ENCODE data around the gene KRTAP4-5.
"Not testable (repeated sequence)": the region's sequence is repeated elsewhere in the genome, so short reads cannot be mapped to it uniquely, and the experiment has no call there.

The KRTAP4-5 gene

DNA sequence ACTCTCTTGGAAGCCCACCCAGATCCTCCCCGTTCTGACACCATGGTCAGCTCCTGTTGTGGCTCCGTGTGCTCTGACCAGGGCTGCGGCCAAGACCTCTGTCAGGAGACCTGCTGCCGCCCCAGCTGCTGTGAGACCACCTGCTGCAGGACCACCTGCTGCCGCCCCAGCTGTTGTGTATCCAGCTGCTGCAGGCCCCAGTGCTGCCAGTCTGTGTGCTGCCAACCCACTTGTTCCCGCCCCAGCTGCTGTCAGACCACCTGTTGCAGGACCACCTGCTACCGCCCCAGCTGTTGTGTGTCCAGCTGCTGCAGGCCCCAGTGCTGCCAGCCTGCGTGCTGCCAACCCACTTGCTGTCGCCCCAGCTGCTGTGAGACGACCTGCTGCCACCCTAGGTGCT is 44.3 kb downstream of the KRTAP4-5 start, which contains the start of gene KRTAP4-9:
Gene KRTAP4-9 (plus strand): TSS at position 43 of the 400 bp plus-strand sequence. CDS start 0 bp downstream, at position 43.
- DNase-seq = not testable (repeated sequence)

DNA sequence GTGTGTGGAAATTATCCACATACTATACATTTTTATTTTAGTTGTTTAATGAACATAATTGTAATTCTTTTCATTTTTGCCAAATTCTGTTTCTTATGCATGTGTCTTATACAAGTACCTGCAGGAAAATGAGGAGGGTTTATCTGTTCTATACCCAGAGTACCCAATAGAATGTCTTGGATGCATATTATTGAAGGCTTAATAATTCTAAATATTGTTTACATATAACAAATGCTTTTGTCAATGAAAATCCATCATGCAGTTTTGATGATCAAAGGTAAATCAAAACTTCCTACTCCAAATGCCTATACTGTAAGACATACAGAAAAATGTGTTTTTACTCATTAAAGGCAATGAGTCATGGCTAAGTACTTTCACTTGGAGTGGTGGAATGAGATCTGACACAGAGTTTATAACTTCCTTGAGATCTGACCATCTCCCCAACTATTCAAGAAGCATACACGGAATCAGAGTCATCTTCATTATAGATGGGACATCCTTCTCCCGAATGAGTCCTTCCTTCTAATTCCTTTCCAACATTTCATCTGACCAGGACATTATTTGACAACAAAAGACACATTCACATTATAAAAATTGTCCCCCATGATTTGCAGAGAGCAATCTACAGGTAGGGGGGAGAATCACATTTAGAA is 45.1 kb downstream of the KRTAP4-5 start:
- DNase-seq = not testable (repeated sequence)

DNA sequence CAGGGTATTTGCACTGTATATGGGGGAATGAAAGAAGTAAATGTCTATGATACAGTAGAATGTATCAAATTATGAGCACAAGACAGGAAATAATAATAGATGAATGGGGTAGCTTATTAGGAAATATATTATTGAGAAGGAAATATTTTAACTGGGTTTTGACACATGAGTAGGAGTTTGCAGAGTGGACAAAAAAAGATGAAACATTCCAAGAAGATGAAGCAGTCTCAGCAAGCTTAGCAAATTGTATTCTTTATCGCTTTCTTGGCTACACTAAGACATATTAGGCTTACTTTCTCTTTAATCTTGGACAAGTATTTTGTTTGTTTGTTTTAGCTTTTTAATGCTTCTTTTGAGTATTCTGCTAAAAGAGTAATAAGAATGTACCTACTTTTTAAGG is 45.7 kb downstream of the KRTAP4-5 start:
- no peak for DNase-seq

DNA sequence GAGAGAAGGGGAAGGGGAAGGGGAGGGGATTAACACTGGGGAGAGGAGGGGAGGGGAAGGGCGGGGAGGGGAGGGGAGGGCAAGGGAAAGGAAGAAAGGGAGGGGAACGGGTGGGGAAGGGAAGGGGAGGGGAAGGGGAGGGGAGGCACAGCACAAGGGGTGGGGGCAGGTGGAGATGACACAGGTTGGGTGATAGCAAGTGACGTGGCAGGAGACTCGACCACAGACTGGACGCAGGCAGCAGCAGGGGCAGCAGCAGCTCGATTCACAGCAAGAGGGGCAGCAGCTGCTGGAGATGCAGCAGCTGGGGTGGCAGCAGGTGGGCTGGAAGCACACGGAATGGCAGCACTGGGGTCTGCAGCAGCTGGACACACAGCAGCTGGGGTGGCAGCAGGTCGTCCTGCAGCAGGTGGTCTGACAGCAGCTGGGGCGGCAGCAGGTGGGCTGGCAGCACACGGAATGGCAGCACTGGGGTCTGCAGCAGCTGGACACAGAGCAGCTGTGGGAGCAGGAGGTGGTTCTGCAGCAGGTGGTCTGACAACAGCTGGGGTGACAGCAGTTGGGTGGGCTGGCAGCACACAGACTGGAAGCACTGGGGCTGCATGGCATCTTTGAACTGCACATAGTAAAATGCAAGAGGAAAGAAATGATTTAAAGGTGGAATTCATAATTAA is 47.9 kb downstream of the KRTAP4-5 start, which contains the start of gene KRTAP4-16:
Gene KRTAP4-16 (minus strand): TSS at position 624 of the 674 bp plus-strand sequence. CDS start 0 bp downstream, at position 624.
- no peak for DNase-seq

DNA sequence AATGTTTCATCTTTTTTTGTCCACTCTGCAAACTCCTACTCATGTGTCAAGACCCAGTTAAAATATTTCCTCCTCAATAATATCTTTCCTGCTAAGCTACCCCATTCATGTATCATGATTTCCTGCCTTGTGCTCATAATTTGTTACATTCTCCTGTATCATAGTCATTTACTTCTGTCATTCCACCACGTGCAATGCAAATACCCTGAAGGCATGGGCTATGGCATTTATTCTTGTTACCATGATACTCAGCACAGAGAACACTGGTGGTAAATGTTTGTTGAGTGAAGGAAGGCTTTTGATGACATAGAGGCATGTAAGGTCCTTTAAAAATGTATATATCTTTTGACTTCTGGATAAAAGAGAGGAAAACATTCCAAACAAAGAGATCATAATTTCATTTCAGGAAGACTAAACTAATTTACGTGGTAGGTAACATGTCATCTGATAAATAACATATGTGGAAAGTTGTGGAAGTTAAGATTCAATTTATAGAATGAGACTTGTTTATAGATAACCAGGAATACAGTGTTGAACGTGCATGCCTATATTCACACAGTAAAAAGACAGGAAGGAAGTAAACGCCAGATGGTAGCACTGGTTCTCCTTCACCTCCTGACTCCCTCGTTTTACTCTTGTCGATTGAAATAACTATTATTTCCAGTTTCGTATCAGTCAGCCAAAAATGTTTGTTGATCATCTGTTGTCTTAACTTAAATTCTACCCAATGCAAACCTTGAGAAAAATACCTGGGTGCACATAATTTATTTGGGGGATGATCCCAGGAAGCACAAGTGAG is 49.7 kb downstream of the KRTAP4-5 start:
- DNase-seq = not testable (repeated sequence)

Data from NCI-H2029 treated with DMSO at 0.1 percent for 48 hours (cell line).